GM19455 (cell line): Measurements from ENCODE around the gene RNF182.
"Not testable (repeated sequence)": the region's sequence is repeated elsewhere in the genome, so short reads cannot be mapped to it uniquely, and the experiment has no call there.

Source experiments
- ATAC-seq: cut with Tn5 transposase; IDR thresholded peaks from one replicate; pipeline ENCODE4 v1.9.1; 2021; ENCODE audit not compliant: unreplicated experiment

RNF182 gene, protein sequence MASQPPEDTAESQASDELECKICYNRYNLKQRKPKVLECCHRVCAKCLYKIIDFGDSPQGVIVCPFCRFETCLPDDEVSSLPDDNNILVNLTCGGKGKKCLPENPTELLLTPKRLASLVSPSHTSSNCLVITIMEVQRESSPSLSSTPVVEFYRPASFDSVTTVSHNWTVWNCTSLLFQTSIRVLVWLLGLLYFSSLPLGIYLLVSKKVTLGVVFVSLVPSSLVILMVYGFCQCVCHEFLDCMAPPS

DNA sequence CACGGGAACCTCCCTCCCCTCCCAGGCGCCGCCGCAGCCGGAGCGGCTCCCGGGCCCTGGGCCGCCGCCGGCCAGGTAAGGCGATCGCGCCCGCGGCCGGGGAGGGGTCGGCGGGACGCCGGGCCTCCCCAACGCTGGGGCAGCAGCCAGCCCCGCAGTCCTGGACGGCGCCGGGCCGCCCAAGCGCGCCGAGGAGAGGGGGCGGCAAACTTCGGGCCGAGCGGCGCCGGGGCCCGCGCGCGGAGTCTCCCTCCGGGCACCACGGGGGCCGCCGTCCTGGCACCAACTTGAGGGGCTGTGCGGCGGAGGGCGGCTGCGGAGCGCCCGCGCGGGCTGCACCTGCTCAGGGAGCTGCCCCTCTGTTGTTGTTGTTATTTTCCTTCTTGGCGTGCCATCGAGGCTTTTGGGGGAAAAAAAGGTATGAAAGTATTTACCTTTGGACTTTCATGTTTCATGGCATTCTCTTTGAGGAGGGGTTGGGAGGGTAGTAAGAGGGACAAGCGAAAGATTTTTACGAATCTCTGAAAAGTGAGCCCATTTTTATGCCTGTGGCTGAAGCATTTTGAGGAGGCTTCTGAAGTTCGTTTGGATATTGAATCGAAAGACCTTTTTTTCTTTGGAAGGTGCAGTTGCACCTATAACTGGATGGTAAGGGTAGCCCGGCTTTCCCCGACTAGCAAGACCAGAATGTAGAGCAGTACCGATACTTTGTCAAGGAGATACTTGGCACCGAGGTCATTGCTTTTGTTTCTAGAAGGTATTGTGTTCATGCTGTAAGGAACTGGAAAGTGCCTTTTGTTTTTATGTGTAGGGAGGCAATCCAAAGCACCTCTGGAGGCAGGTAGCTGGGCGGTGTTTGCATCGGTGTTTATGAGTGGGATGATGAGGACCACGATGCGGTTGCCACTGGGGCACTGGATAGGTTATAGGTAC, at the start of gene RNF182:
RNF182 (plus strand) TSS at position 4 of the 933 bp plus-strand sequence. CDS start 52,168 bp downstream, outside the sequence.
- no peak for ATAC-seq

DNA sequence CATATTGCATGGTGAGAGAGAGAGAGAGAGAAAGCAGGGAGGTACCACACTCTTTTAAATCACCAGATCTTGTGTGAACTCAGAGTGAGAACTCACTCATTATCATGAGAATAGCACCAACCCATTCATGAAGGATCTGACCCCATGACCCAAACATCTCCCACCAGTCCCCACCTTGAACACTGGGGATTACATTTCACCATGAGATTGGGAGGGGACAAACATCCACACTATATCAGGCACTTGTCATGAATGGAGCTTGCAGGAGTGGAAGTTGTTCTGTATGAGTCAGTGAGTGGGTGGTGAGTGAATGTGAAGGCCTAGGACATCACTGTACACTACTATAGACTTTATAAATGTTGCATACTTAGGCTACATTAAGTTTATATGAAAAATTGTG, 47.7 kb upstream of the RNF182 start:
- ATAC-seq: no peak

DNA sequence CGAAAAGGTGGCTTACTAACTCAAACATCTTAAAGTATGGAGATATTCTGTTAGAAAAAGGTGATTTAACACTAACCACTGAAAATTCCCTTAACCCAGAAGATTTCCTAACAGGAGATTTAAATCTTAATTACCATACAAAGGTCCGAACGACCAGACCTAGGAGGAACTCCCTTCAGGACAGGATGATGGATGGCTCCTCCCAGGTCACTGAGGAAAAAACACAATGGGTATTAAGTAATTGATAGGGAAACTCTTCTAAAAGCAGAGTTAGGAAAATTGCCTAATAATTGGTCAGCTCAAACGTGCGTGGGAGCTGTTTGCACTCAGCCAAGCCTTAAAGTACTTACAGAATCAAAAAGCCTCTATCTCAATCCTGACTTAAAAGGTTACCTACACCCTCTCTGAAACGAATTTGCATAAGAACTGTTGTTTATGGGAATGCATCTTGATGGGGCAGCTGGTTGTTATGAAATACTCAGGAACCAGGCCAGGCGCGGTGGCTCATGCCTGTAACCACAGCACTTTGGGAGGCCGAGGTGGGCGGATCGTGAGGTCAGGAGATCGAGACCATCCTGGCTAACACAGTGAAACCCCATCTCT, 44.6 kb upstream of the RNF182 start:
- not testable (repeated sequence) for ATAC-seq

DNA sequence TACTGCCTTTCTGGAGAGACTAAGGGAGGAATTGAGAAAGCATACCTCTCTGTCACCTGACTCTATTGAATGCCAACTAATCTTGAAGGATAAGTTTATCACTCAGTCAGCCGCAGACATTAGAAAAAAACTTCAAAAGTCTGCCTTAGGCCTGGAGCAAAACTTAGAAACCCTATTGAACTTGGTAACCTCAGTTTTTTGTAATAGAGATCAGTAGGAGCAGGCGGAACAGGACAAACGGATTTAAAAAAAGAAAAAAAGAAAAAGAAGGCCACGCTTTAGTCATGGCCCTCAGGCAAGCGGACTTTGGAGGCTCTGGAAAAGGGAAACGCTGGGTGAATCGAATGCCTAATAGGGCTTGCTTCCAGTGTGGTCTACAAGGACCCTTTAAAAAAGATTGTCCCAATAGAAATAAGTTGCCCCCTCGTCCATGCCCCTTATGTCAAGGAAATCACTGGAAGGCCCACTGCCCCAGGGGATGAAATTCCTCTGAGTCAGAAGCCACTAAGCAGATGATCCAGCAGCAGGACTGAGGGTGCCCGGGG, 43.1 kb upstream of the RNF182 start:
- no peak for ATAC-seq

DNA sequence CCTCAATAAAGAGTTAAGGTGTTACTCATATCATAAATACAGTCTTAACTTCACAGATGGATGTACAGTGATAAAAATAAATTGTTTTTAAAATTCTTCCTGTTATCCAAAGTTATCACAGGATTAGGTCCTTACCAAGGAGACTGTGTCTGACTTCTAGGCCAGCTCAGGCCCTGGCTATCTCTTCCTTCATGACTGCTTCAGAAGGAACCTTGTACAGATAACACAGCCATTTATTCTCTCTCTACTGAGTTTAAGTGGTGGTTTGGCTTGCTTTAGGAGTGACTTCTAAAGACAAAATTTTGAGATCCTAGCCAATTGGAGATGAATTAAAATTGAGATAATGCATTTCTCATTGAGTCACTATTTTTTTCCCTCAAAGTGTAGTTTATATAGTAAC, 40.8 kb upstream of the RNF182 start:
- no peak for ATAC-seq

DNA sequence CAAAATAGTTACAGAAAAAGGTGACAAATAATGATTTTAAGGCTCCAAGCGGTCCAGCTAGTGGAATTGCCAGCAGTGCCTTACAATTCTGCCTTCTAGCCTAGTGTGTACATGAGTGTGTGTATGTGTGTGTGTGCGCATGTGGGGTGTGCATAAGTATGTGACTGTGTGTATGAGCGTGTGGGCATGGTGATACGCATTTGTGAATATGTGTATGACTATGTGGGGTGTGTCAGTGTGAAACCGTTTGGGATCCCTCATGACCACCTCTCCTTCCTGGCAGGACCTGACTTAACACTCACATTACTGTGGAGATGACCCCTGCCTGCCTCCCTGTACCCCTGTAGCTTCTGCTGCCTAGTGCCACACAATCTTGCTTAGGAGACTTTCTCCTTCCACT, 40.4 kb upstream of the RNF182 start:
- no peak for ATAC-seq

DNA sequence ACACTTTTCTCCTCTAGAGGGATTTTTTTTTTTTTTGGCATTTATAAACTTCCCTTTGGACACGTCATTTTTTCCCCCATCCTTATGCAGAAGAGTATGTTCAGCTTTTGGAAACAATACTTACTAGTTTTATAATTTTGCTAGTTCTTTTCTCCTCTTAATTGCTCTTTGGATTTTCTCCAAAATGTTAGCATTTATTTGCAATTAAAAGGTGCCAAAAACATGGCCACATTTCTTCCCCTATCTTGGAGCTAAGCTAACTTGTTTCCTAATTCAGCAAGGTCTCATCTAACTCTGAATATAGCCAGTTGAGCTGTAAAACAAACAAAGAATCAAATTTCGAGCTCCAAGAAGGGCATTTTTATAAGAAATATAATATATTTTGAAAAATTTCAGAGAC, 39.2 kb upstream of the RNF182 start:
- ATAC-seq: no peak

DNA sequence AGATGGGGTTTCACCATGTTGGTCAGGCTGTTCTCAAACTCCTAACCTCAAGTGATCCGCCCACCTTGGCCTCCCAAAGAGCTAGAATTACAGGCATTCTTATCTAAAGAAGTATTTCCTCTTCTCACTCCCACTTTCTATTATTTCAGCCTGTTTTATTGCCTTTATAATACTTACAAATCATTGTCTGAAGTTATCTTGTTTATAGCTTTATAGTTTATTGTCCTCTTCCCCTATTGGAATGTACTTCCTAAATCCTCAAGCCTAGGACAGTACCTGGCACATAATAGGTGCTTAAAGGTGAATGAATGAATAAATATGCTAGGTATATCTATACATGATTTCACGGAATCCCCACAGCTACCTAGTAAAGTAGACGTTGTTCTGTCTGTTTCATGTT, 37.8 kb upstream of the RNF182 start:
- no peak for ATAC-seq

DNA sequence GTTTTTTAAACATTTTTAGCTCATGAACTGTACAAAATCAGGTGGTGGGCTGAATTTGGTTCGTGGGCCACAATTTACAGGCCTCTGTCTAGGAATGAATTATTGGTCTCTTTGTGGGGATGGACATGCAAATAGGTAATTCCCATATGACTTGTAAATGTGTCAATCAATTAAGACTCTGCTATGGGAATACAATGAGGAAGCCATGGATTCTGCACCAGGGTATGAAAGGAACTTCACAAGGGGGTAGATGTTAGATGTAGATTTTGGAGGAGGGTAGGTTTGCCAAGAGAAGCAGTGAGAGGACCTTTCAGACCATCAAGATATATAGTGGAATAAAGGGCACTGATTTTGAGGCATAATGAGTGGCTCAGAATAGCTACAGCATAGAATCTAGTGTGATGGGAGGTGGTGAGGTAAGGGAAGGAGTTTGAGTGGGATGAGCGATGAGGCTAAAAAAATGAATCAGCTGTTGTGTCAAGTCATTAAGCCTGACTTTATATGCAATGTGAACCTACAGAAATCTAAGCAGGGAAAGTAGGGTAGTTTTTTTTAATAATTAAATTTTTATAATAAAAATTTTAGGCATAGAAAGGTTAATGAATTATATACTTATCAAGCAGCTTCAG, 32.6 kb upstream of the RNF182 start:
- ATAC-seq: no peak

DNA sequence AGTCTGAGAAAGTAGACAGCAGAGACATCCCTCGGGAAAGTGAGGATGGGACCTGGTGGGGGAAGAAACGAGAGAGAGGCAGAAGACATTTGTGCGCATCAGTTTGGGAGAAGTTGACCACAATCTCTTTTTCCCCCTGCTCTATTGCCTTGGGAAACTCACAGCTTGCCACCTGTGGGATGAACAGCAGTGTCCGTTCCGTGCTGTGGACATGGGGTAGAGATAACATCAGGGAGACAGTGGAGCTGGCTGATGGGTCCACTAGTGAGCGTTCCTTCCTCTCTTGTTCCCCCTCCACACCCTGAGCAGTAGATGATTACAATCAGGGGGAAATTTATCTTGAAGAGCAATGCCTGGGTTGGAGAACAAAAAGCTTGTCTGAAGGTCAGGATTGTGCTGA, 21.8 kb upstream of the RNF182 start:
- no peak for ATAC-seq

DNA sequence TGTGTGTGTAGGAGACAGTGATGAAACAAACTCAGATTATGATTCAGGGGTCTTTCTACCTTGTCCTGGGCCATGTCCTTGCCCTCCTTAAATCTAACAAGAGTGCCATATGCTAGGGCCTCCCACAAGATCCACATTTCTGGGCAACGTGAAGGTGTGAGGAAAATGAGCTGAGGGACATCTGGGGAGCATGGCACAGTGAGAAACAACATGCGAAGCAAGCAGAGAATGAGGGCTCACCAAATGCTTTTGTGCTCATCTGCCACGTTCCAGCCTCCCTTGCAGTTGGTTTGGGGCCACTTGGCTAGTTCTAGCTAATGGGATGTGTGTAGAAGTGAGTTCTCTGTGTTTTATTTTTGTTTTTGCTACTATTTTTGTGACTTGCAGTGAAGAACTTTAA, 21.4 kb upstream of the RNF182 start:
- ATAC-seq: no peak

DNA sequence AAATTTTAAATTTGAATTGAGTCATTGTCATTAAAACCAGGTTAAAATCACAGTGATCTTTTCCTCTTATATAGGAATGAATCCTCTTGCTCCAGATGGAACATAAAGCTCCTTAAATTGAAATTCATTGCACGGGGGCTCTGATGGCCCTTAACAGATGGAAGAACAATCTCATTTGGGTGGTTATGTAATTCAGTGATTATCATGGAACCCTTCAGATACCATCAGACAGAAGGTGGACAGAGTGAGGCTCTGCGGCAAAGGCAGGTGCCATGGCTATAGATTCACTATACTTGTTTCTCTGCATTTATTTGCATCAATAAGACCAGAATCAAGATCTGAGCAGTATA, 17.8 kb upstream of the RNF182 start:
- ATAC-seq: no peak

DNA sequence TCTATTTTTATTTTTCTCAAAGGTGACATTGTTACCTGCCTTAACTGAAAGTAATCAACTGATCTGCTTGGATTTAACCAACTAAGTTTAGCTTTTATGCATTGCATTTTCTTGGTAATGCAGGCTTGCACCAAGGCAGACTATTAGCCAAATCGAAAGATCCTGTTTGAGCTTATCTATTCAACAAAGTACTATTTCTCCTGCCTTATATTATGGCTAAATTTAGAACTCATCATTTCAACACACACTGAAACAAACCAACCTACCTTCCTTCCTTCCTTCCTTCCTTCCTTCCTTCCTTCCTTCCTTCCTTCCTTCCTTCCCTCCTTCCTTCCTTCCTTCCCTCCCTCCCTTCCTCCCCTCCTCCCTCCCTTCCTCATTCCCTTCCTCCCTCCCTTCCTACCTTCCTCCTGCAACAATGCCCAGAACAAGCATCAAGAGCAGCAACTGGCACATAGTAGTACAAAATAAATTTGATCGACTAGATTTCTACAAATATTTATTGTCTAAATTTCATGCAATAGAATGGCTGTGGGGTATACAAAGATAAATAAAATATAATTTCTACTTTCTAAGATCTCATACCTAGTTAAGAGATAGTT, 17.0 kb upstream of the RNF182 start:
- no peak for ATAC-seq

DNA sequence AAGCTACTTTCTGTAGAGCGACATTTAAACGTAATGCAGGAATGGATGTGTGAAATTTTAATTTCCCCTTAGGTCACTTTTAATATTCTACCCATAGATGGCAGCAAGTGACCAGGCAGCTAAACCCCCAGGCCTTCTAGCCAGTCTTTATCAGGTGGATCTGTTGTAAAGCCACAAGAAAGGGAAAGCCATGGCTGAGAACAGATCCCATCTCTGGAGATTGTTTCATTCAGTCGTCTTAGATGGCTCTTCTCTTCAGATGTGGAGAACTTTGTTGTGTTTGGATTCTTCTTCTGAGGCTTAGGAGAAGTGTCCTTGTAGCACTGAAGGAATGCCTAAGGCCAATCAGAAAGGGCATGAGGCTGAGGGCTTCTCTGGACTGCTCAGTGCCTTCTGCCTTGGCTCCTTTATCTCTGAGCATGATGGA, 15.8 kb upstream of the RNF182 start:
- ATAC-seq: no peak

DNA sequence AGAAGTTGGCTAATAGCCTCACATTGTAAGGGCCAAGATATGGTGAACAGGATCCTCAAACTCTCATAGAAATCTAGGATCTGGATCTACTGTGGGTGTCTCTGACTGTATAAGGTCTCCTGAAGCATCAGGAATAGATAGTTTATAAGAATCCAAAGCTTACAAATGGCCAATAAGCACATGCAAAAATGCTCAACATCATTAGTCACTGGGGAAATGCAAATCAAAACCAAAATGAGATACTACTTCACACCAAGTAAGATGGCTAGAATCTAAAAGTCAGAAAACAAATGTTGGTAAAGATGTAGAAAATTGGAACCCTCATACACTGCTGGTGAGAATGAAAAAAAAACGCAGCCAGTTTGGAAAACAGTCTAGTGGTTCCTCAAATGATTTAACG, 14.3 kb upstream of the RNF182 start:
- no peak for ATAC-seq

DNA sequence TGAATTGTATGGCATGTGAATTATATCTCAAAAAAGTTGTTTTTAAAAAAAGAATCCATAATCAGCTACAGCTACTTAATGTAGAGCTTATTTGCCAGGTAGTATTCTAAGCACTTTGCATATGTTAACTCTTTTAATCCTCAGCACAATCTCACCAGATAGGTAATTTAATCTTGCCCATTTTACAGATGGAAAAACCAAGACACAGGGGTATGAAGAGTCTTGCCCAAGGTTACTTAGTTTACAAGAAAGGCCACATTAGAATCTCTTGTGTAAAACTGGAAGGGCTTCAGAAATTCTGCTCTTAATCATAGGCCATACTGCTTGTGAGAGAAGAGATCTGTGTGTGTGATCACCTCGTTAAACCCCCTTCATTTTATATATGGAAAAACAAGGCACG, 13.4 kb upstream of the RNF182 start:
- ATAC-seq: no peak

DNA sequence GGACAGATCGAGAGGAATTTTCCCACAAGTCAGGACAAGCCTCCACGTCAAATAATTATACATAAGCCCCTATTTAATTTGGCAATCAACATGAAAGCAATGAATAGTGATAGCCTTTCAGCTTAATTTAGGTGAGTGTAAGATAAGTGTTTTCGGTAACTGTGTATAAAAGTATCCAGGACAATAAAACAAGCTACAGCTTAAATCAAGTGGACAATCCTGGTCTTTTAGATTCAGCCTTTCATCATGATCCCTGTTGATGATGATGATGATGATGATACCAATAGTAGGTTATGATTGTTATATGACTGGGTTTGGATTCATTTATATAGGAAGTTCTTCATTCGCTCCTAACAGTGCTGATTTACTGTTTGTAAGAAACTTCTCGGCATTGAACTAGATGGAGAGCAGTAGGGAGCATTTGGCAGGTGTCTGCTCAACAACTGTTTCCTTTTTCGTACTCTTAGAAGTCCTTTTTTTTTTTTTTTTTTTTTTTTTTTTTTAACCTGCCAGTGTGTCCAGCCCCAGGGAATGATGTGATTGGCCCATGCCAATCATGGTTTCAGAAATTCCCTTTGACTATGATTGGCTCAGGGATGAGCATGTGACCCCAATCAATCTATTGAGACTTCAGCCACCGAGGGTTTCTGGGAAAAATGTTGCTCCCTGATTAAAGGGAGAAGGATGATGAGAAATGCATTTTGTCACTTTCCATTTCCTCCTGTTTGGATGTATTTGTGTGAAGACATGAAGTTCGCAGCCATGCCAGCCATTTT, 11.3 kb upstream of the RNF182 start:
- no peak for ATAC-seq

DNA sequence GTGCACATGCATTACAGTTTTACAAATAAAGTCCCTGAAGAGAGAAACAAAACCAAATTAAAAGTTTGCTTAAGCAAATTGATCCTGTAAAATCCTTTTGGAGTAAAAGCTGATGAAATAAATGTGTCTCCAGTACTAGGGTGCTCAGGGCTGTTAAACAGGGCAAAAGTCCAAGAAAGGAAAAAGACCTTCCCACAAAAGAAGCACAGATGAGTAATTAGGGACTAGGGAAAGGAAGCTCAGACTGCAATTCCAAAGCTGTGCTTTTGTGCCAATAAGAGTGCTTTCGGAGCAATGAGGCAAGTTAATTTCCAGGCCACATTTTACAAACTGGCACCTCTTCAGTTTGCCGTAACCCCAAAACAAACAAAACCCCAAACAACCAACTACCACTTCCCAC, 10.4 kb upstream of the RNF182 start:
- ATAC-seq: no peak

DNA sequence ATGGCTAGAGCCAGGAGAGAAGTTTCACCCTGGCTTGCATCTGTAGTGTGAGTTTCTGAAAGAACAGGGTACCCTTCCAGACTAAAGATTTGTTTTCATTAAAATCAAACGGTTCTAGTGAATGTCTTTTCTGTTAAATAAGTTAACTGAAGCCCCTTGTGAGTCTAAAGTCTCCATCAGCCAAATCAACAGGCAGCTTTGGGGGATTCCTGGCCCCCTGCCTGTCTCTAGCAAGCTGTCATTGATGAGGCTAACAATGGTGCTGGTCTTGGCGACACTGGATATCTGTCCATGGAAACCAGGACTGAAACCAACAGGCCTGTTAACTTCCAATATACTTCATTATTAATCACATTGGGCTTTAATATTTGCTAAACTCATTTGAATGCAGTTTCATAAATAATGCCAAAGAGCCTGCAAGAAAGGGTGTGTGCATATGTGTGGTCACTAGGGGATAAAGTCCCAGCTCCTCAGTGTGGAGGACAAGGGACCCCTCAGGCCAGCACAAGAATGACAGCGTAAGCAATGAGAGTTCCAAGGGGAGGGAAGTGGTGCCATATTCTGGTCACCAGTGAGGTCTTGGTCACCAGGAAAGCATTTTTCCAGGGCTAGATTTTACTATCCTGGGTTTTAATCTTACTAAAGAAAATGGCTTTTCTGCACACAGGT, 9.1 kb upstream of the RNF182 start:
- no peak for ATAC-seq
